Tibial nerve (tissue), 4 donors: ENCODE data around the gene SORCS2.

ENCODE experiments used
- EP300 ChIP-seq, 2 donors: sonication (generic); formaldehyde crosslinking; IDR thresholded peaks; one replicate each; pipeline ENCODE4 v1.6.1; 2017; ENCODE audit warnings: antibody characterized with exemption in 2 of 2, mild to moderate bottlenecking in 1 of 2
- POLR2A ChIP-seq, 2 donors: fragments of 450-650 bp; IDR thresholded peaks; one replicate each; pipeline ENCODE4 v1.6.1; 2017; ENCODE audit warnings: antibody characterized with exemption in 2 of 2, mild to moderate bottlenecking in 2 of 2, moderate library complexity in 2 of 2
- TF ChIP-seq, protein P1 (sequence below), 5 experiments: fragments of 200-600 bp in 3 of 5; fragments of 450-650 bp in 2 of 5; sonication (generic) in 3 of 5; IDR thresholded peaks; one replicate each; pipeline ENCODE4 v1.5.1; 2016 to 2019; ENCODE audit warnings: antibody characterized with exemption in 5 of 5, mild to moderate bottlenecking in 3 of 5, moderate library complexity in 2 of 5

DNA sequence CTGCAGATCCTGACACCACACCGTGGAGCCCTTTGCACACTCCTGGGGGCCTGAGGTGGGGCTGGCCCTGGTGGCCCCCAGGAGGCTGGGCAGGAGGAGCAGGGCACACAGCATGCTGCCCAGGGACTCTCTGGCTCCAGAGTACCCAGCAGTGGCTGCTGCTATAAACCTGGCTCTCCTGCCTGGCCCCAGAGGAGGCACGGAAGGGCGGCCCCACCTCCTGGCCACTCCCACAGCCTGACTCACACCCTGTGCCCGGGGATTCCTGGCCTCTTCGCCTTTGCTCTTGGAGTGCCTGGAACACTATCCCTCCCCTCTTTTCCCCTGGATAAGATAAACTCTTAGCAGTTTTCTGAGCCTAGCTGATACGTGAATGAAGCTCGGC is 242.4 kb downstream of the SORCS2 start, which contains the start of gene PSAPL1:
- TF ChIP-seq, protein P1, sequence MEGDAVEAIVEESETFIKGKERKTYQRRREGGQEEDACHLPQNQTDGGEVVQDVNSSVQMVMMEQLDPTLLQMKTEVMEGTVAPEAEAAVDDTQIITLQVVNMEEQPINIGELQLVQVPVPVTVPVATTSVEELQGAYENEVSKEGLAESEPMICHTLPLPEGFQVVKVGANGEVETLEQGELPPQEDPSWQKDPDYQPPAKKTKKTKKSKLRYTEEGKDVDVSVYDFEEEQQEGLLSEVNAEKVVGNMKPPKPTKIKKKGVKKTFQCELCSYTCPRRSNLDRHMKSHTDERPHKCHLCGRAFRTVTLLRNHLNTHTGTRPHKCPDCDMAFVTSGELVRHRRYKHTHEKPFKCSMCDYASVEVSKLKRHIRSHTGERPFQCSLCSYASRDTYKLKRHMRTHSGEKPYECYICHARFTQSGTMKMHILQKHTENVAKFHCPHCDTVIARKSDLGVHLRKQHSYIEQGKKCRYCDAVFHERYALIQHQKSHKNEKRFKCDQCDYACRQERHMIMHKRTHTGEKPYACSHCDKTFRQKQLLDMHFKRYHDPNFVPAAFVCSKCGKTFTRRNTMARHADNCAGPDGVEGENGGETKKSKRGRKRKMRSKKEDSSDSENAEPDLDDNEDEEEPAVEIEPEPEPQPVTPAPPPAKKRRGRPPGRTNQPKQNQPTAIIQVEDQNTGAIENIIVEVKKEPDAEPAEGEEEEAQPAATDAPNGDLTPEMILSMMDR (IDR thresholded peaks at IDR 0.05), result no peak
- TF ChIP-seq POLR2A (IDR thresholded peaks at IDR 0.05), result no peak
- TF ChIP-seq EP300 (IDR thresholded peaks at IDR 0.05), result no peak
